NCI-H2171 treated with DMSO at 0.1 percent for 48 hours (cell line): ENCODE data around the gene ZNF766.
"Not testable (repeated sequence)": the region's sequence is repeated elsewhere in the genome, so short reads cannot be mapped to it uniquely, and the experiment has no call there.

Experiments
- DNase-seq: peaks from one replicate; lab custom pipeline; 2025; lab: John Stamatoyannopoulos, UW

ZNF766 gene

GRCh38 chr19:52269338-52270261 is at the start of gene ZNF766:
Gene ZNF766 (plus strand): TSS chr19:52269587. CDS start chr19:52269614, 27 bp downstream.
- peak; percentile 96 for DNase-seq

- DNase-seq = no peak
Observed at GRCh38 chr19:52219611-52220010, 49.8 kb upstream of the ZNF766 start.

GRCh38 chr19:52221031-52221430 is 48.4 kb upstream of the ZNF766 start:
- DNase-seq = no peak

- DNase-seq = no peak
Observed at GRCh38 chr19:52221831-52222375, 47.5 kb upstream of the ZNF766 start.

- DNase-seq = no peak
Observed at GRCh38 chr19:52224211-52224610, 45.2 kb upstream of the ZNF766 start.

- no peak for DNase-seq
Observed at GRCh38 chr19:52226652-52227051, 42.7 kb upstream of the ZNF766 start.

- no peak for DNase-seq
Observed at GRCh38 chr19:52227196-52227940, 42.0 kb upstream of the ZNF766 start.

- no peak for DNase-seq
Observed at GRCh38 chr19:52227980-52228379, 41.4 kb upstream of the ZNF766 start.

- DNase-seq = no peak
Observed at GRCh38 chr19:52229524-52229923, 39.9 kb upstream of the ZNF766 start.

GRCh38 chr19:52230685-52231084 is 38.7 kb upstream of the ZNF766 start:
- DNase-seq = no peak

- DNase-seq = no peak
Observed at GRCh38 chr19:52231154-52231910, 38.1 kb upstream of the ZNF766 start.

GRCh38 chr19:52234406-52234805 is 35.0 kb upstream of the ZNF766 start:
- no peak for DNase-seq

- DNase-seq = no peak
Observed at GRCh38 chr19:52237197-52237596, 32.2 kb upstream of the ZNF766 start.

- DNase-seq = peak; percentile 47
Observed at GRCh38 chr19:52237771-52238400, 31.5 kb upstream of the ZNF766 start.

- DNase-seq = no peak
Observed at GRCh38 chr19:52244021-52244420, 25.4 kb upstream of the ZNF766 start.

- peak; percentile 21 for DNase-seq
Observed at GRCh38 chr19:52248241-52248640, 21.1 kb upstream of the ZNF766 start.

GRCh38 chr19:52258426-52258825 is 11.0 kb upstream of the ZNF766 start:
- no peak for DNase-seq

GRCh38 chr19:52265556-52265955 is 3.8 kb upstream of the ZNF766 start:
- not testable (repeated sequence) for DNase-seq

- no peak for DNase-seq
Observed at GRCh38 chr19:52270266-52270885, 989 bp downstream of the ZNF766 start.

GRCh38 chr19:52273301-52273700 is 3.9 kb downstream of the ZNF766 start:
- no peak for DNase-seq

GRCh38 chr19:52274191-52274590 is 4.8 kb downstream of the ZNF766 start:
- DNase-seq = no peak
